Left renal cortex interstitium (tissue), 4 donors: ENCODE data around the gene AK3. TPM values are rescaled to one million over a fixed set of nuclear protein-coding genes. Genes with fewer than 3 reads are reported as not detected.
"Not testable (repeated sequence)": the region's sequence is repeated elsewhere in the genome, so short reads cannot be mapped to it uniquely, and the experiment has no call there.

Experiments
- DNase-seq, 4 donors: peaks; one replicate each; pipeline ENCODE4 v3.0.0-alpha.2; 2013; ENCODE audit warnings: low read depth in 4 of 4, low spot score in 2 of 4, missing footprints in 1 of 4
- polyA plus RNA-seq, 4 donors: library from polyadenylated mRNA; unstranded; fragments of 120-200 nt; gene quantifications; one replicate each; pipeline ENCODE4 v1.2.1, GENCODE V29; 2013; ENCODE audit not compliant: insufficient read length in 4 of 4

The AK3 gene
- polyA plus RNA-seq, result 100 to 1,000 TPM in 2 of 4 donors, 10 to 100 TPM in 2; 91.7 to 125 (median 101) TPM

- DNase-seq, result peak in 3 of 4 donors; percentile 62 to 82 (median 77)
Measured at GRCh38 chr9:4740638-4741364, at the start of gene AK3. Gene AK3, minus strand, starts transcription at chr9:4741202. Its CDS starts 115 bp downstream, at chr9:4741087.

- no peak for DNase-seq
Measured at GRCh38 chr9:4788703-4789102, 47.7 kb upstream of the AK3 start.

GRCh38 chr9:4787876-4788275 lies 46.9 kb upstream of the AK3 start:
- no peak for DNase-seq

- DNase-seq, result no peak
Measured at GRCh38 chr9:4786599-4786998, 45.6 kb upstream of the AK3 start.

- no peak for DNase-seq
Measured at GRCh38 chr9:4784403-4784802, 43.4 kb upstream of the AK3 start.

- DNase-seq, result not testable (repeated sequence)
Measured at GRCh38 chr9:4783191-4783590, 42.2 kb upstream of the AK3 start.

GRCh38 chr9:4781408-4781807 lies 40.4 kb upstream of the AK3 start:
- DNase-seq, result no peak

- no peak for DNase-seq
Measured at GRCh38 chr9:4780651-4781050, 39.6 kb upstream of the AK3 start.

- not testable (repeated sequence) for DNase-seq
Measured at GRCh38 chr9:4774958-4775357, 34.0 kb upstream of the AK3 start.

GRCh38 chr9:4774209-4774608 lies 33.2 kb upstream of the AK3 start:
- DNase-seq, result no peak

- no peak for DNase-seq
Measured at GRCh38 chr9:4771788-4772187, 30.8 kb upstream of the AK3 start.

GRCh38 chr9:4769321-4770080 lies 28.5 kb upstream of the AK3 start:
- no peak for DNase-seq

GRCh38 chr9:4768681-4769080 lies 27.7 kb upstream of the AK3 start:
- DNase-seq, result no peak

- DNase-seq, result no peak
Measured at GRCh38 chr9:4764033-4764432, 23.0 kb upstream of the AK3 start.

GRCh38 chr9:4762886-4763541 lies 22.0 kb upstream of the AK3 start:
- no peak for DNase-seq

GRCh38 chr9:4762108-4762885 lies 21.3 kb upstream of the AK3 start:
- peak in 3 of 4 donors; percentile 47 to 70 (median 59) for DNase-seq

GRCh38 chr9:4760122-4760521 lies 19.1 kb upstream of the AK3 start:
- DNase-seq, result no peak

- DNase-seq, result no peak
Measured at GRCh38 chr9:4756420-4756819, 15.4 kb upstream of the AK3 start.

GRCh38 chr9:4755026-4755609 lies 14.1 kb upstream of the AK3 start:
- no peak for DNase-seq

- DNase-seq, result not testable (repeated sequence)
Measured at GRCh38 chr9:4754530-4754929, 13.5 kb upstream of the AK3 start.
